ENCODE results near the gene KCNT2. TPM values are rescaled to one million over a fixed set of nuclear protein-coding genes. Genes with fewer than 3 reads are reported as not detected.

Gene KCNT2
- total and polyA plus RNA-seq, 10 donors, result 0.04 to 1.2 (median 0.99) TPM

- 77 to 95% (median 86%) methylated on average over 1 of the region's 1 CpG for WGBS, 5 donors
- intact Hi-C loops (cut with DNase I; ENCODE audit: low total_unique reads), result no loop called here
- Histone ChIP-seq H3K9me3 (no peaks in the 10 kb centered on the region), H3K36me3 (no peaks in the 10 kb centered on the region), H3K4me1 (no peaks in the 10 kb centered on the region), H3K27me3 (replicated peaks in 1 of 7) (no peaks in the 10 kb centered on the region), H3K27ac (no peak overlapping the region), H3K4me3 (no peak overlapping the region)
- TF ChIP-seq POLR2AphosphoS5 (IDR thresholded peaks at IDR 0.05) (no peak), CTCF (IDR thresholded peaks at IDR 0.05 in 8 of 11, conservative IDR thresholded peaks at IDR 0.05 in 3 of 11) (no peak), POLR2A (IDR thresholded peaks at IDR 0.05) (no peak)
- DNase-seq, result no peak
Observed at GRCh38 chr1:196373798-196374197, 234.4 kb downstream of the KCNT2 start.

GRCh38 chr1:196372896-196373536 is 235.2 kb downstream of the KCNT2 start:
- 40 to 63% (median 52%) methylated on average over 2 of the region's 2 CpGs for WGBS, 5 donors
- no peaks in the 10 kb centered on the region for H3K36me3 ChIP-seq
- H3K4me1 ChIP-seq, result no peaks in the 10 kb centered on the region
- H3K9me3 ChIP-seq, result no peaks in the 10 kb centered on the region
- no peak overlapping the region for H3K4me3 ChIP-seq
- intact Hi-C loops (cut with DNase I; ENCODE audit: low total_unique reads), result no loop called here
- no peak overlapping the region for H3K27ac ChIP-seq
- TF ChIP-seq POLR2AphosphoS5 (IDR thresholded peaks at IDR 0.05), result no peak
- peak in 7 of 11 experiments; percentile 32 to 71 (median 58) for TF ChIP-seq CTCF (IDR thresholded peaks at IDR 0.05 in 8 of 11, conservative IDR thresholded peaks at IDR 0.05 in 3 of 11)
- no peak for TF ChIP-seq POLR2A (IDR thresholded peaks at IDR 0.05)
- H3K27me3 ChIP-seq (replicated peaks in 1 of 7), result no peaks in the 10 kb centered on the region
- no peak for DNase-seq

- no peaks in the 10 kb centered on the region for H3K4me1 ChIP-seq
- 80 to 95% (median 83%) methylated on average over 3 of the region's 3 CpGs for WGBS, 5 donors
- H3K27ac ChIP-seq, result no peak overlapping the region
- no peak overlapping the region for H3K4me3 ChIP-seq
- H3K36me3 ChIP-seq, result no peaks in the 10 kb centered on the region
- no peaks in the 10 kb centered on the region for H3K9me3 ChIP-seq
- intact Hi-C loops (cut with DNase I; ENCODE audit: low total_unique reads), result no loop called here
- no peak for DNase-seq
- no peaks in the 10 kb centered on the region for H3K27me3 ChIP-seq (replicated peaks in 1 of 7)
- TF ChIP-seq POLR2A (IDR thresholded peaks at IDR 0.05), result no peak
- TF ChIP-seq POLR2AphosphoS5 (IDR thresholded peaks at IDR 0.05), result no peak
- no peak for TF ChIP-seq CTCF (IDR thresholded peaks at IDR 0.05 in 8 of 11, conservative IDR thresholded peaks at IDR 0.05 in 3 of 11)
Observed at GRCh38 chr1:196367838-196368237, 240.4 kb downstream of the KCNT2 start.

GRCh38 chr1:196366817-196367495 is 241.3 kb downstream of the KCNT2 start:
- Histone ChIP-seq H3K4me3 (no peak overlapping the region), H3K4me1 (no peaks in the 10 kb centered on the region), H3K9me3 (no peaks in the 10 kb centered on the region), H3K36me3 (no peaks in the 10 kb centered on the region), H3K27me3 (replicated peaks in 1 of 7) (no peaks in the 10 kb centered on the region), H3K27ac (no peak overlapping the region)
- no peak for DNase-seq
- WGBS, 5 donors, result 40 to 57% (median 45%) methylated on average over 5 of the region's 5 CpGs
- TF ChIP-seq POLR2AphosphoS5 (IDR thresholded peaks at IDR 0.05) (no peak), POLR2A (IDR thresholded peaks at IDR 0.05) (no peak), CTCF (IDR thresholded peaks at IDR 0.05 in 8 of 11, conservative IDR thresholded peaks at IDR 0.05 in 3 of 11) (no peak)
- intact Hi-C loops (cut with DNase I; ENCODE audit: low total_unique reads), result no loop called here

All from spleen (tissue), 11 donors.